GF-D8 (cell line): ENCODE results near the gene ABLIM2.

Source experiments
- DNase-seq: peaks from one replicate; lab custom pipeline; 2025; lab: John Stamatoyannopoulos, UW

The ABLIM2 gene

GRCh38 chr4:8001564-8002355 is 156.9 kb downstream of the ABLIM2 start:
- no peak for DNase-seq

- no peak for DNase-seq
Observed at GRCh38 chr4:8000721-8001491, 157.7 kb downstream of the ABLIM2 start.

GRCh38 chr4:8000247-8000646 is 158.4 kb downstream of the ABLIM2 start:
- no peak for DNase-seq

- DNase-seq: no peak
Observed at GRCh38 chr4:7999695-8000094, 158.9 kb downstream of the ABLIM2 start.

- DNase-seq: no peak
Observed at GRCh38 chr4:7999279-7999678, 159.3 kb downstream of the ABLIM2 start.

- no peak for DNase-seq
Observed at GRCh38 chr4:7998447-7998846, 160.2 kb downstream of the ABLIM2 start.

- no peak for DNase-seq
Observed at GRCh38 chr4:7995866-7996265, 162.7 kb downstream of the ABLIM2 start.

- no peak for DNase-seq
Observed at GRCh38 chr4:7995135-7995534, 163.5 kb downstream of the ABLIM2 start.

- DNase-seq: no peak
Observed at GRCh38 chr4:7993671-7994070, 164.9 kb downstream of the ABLIM2 start.

- no peak for DNase-seq
Observed at GRCh38 chr4:7992846-7993245, 165.8 kb downstream of the ABLIM2 start.

GRCh38 chr4:7990807-7991459 is 167.7 kb downstream of the ABLIM2 start:
- DNase-seq: no peak

- no peak for DNase-seq
Observed at GRCh38 chr4:7989654-7990053, 169.0 kb downstream of the ABLIM2 start.

- no peak for DNase-seq
Observed at GRCh38 chr4:7988437-7988836, 170.2 kb downstream of the ABLIM2 start.

- DNase-seq: no peak
Observed at GRCh38 chr4:7987148-7987989, 171.2 kb downstream of the ABLIM2 start.

GRCh38 chr4:7985891-7986441 is 172.6 kb downstream of the ABLIM2 start:
- no peak for DNase-seq

GRCh38 chr4:7985072-7985471 is 173.5 kb downstream of the ABLIM2 start:
- no peak for DNase-seq

GRCh38 chr4:7984286-7984925 is 174.2 kb downstream of the ABLIM2 start:
- no peak for DNase-seq

GRCh38 chr4:7983296-7983695 is 175.3 kb downstream of the ABLIM2 start:
- DNase-seq: no peak

- DNase-seq: no peak
Observed at GRCh38 chr4:7981738-7982394, 176.7 kb downstream of the ABLIM2 start.

GRCh38 chr4:7980036-7980435 is 178.6 kb downstream of the ABLIM2 start:
- no peak for DNase-seq

GRCh38 chr4:7979652-7979968 is 179.0 kb downstream of the ABLIM2 start:
- no peak for DNase-seq
